ENCODE results near the gene DGKI. TPM values are rescaled to one million over a fixed set of nuclear protein-coding genes. Genes with fewer than 3 reads are reported as not detected.

DGKI gene
- total RNA-seq, 4 donors from 2014 or later = 0.66 to 2.9 (median 1.7) TPM

- Histone ChIP-seq H3K27me3 (no peaks in the 10 kb centered on the region), H3K4me1 (peaks cover 0 to 11% (median 7%) of the 10 kb centered on the region in 4 donors), H3K36me3 (no peaks in the 10 kb centered on the region), H3K4me3 (no peak overlapping the region), H3K27ac (replicated peaks in 1 of 4) (no peak overlapping the region), H3K9me3 (no peaks in the 10 kb centered on the region)
- TF ChIP-seq EP300 (IDR thresholded peaks at IDR 0.05) (no peak), POLR2AphosphoS5 (IDR thresholded peaks at IDR 0.05) (no peak), POLR2A (IDR thresholded peaks at IDR 0.05; ENCODE audit: low read depth) (no peak), CTCF (IDR thresholded peaks at IDR 0.05) (no peak)
- DNase-seq (ENCODE audit: extremely low spot score) = no peak
- 91% methylated on average over 15 of the region's 15 CpGs for WGBS
- intact Hi-C loops (cut with DNase I) = loop anchor here (5.0 kb wide), 1 partner anchor 419 kb away; no protein-coding TSS in a partner anchor
Observed at GRCh38 chr7:137590756-137591305, 255.9 kb downstream of the DGKI start.

GRCh38 chr7:137590071-137590755 is 256.6 kb downstream of the DGKI start:
- Histone ChIP-seq H3K4me3 (no peak overlapping the region), H3K27ac (replicated peaks in 1 of 4) (no peak overlapping the region), H3K36me3 (no peaks in the 10 kb centered on the region), H3K27me3 (no peaks in the 10 kb centered on the region), H3K9me3 (no peaks in the 10 kb centered on the region), H3K4me1 (peaks cover 0 to 11% (median 7%) of the 10 kb centered on the region in 4 donors)
- intact Hi-C loops (cut with DNase I) = loop anchor here (5.0 kb wide), 1 partner anchor 418 kb away; no protein-coding TSS in a partner anchor
- 86% methylated on average over 7 of the region's 7 CpGs for WGBS
- no peak for DNase-seq (ENCODE audit: extremely low spot score)
- TF ChIP-seq POLR2AphosphoS5 (IDR thresholded peaks at IDR 0.05) (no peak), POLR2A (IDR thresholded peaks at IDR 0.05; ENCODE audit: low read depth) (no peak), CTCF (IDR thresholded peaks at IDR 0.05) (no peak), EP300 (IDR thresholded peaks at IDR 0.05) (no peak)

- no peaks in the 10 kb centered on the region for H3K36me3 ChIP-seq
- no peak for DNase-seq (ENCODE audit: extremely low spot score)
- peaks cover 0 to 11% (median 7%) of the 10 kb centered on the region in 4 donors for H3K4me1 ChIP-seq
- H3K27ac ChIP-seq (replicated peaks in 1 of 4) = no peak overlapping the region
- H3K27me3 ChIP-seq = no peaks in the 10 kb centered on the region
- 91% methylated on average over 5 of the region's 5 CpGs for WGBS
- intact Hi-C loops (cut with DNase I) = no loop called here
- H3K4me3 ChIP-seq = no peak overlapping the region
- no peaks in the 10 kb centered on the region for H3K9me3 ChIP-seq
- no peak for TF ChIP-seq POLR2A (IDR thresholded peaks at IDR 0.05; ENCODE audit: low read depth)
- no peak for TF ChIP-seq POLR2AphosphoS5 (IDR thresholded peaks at IDR 0.05)
- TF ChIP-seq CTCF (IDR thresholded peaks at IDR 0.05) = no peak
- no peak for TF ChIP-seq EP300 (IDR thresholded peaks at IDR 0.05)
Observed at GRCh38 chr7:137587326-137587725, 259.4 kb downstream of the DGKI start.

DNA sequence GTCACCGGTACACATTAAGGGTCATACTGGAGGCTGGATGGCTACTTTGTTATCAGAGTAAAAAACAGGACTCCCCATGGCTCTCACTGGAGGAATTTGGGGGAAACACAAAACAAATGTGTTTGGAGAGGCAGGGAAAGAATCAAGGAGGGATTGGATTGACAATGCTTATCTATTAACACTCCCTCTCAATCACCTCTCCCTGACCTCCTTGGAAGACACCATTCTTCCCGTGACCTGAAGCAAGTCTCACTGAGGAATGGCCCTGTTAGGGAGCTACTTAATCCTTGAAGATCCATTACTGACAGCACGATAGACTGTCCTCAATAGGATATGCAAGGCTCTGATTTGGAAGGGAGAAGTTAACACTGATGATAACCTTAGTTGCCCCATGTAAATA is 261.2 kb downstream of the DGKI start:
- WGBS = 92% methylated on average over 3 of the region's 3 CpGs
- Histone ChIP-seq H3K27me3 (no peaks in the 10 kb centered on the region), H3K4me1 (no peaks in the 10 kb centered on the region), H3K4me3 (no peak overlapping the region), H3K9me3 (no peaks in the 10 kb centered on the region), H3K36me3 (no peaks in the 10 kb centered on the region), H3K27ac (replicated peaks in 1 of 4) (no peak overlapping the region)
- TF ChIP-seq POLR2A (IDR thresholded peaks at IDR 0.05; ENCODE audit: low read depth) = no peak
- TF ChIP-seq EP300 (IDR thresholded peaks at IDR 0.05) = no peak
- no peak for TF ChIP-seq POLR2AphosphoS5 (IDR thresholded peaks at IDR 0.05)
- TF ChIP-seq CTCF (IDR thresholded peaks at IDR 0.05) = no peak
- intact Hi-C loops (cut with DNase I) = no loop called here
- DNase-seq (ENCODE audit: extremely low spot score) = no peak
